SIG-M5 treated with dmso at 0.1 percent for 504 hours (cell line): Measurements from ENCODE around the gene ANK2.
A peak's percentile ranks its signal among the peaks of the same experiment; 100 is the strongest.

Experiments used
- DNase-seq: peaks from one replicate; lab custom pipeline; 2025; ENCODE audit not compliant: unreplicated experiment; lab: John Stamatoyannopoulos, UW

Gene ANK2

DNA sequence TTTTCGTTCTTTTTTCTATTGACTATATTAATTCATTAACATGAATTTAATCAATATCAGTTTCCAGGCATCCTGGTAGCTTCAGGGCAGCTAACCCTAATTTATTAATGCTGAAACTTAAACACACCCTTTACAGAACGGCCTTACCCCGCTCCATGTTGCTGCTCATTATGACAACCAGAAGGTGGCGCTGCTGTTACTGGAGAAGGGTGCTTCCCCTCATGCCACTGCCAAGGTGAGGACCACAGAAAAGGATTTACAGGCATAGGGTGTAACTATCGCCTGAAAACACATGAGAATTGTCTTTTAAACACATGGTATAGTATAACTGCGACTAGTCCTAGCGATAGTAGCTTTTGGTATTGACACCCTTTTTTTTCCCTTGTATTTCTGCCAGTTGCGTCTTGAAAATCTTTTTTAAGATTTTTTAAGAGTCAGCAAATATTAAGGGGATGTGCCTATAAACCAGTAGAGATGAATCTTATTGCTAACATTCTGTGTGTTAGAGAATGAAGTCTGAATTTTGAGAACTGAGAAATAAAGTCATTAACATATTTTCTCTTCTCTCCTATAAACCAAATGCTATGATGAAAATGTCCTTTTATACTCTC is 229.0 kb downstream of the ANK2 start:
- peak; percentile 65 for DNase-seq

DNA sequence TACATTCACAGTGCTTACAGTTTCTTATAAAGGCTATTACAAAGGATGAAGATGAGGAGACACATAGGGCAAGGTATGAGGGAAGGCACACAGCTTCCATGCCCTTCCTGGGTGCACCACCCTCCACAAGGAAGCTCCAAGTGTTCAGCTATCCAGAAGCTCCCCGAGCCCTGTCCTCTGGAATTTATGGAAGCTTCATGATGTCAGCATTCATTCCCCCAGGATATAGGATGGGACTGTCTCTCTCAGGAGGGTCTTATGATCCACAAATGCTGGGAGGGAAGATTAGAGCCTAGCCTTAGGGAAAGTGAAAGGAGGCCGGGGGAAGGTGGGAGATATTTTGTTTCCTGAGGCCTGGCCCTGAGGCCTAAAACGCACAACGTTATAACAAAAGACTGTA is 236.0 kb downstream of the ANK2 start:
- DNase-seq, result no peak

DNA sequence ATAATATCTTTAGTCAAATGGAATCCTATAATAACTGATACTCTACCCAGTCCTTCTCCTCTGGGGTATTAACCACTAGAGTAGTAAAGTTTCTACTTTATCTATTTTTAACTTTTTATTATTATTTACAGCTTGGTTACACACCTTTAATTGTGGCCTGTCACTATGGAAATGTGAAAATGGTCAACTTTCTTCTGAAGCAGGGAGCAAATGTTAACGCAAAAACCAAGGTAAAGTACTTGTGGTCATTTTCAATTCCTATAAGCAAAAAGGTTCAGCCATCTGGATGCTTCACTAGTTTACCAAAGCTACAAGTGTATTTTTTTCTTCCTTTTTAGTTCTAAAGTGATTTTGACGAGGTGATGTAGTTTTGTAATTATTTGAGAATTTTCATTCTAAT is 238.8 kb downstream of the ANK2 start:
- DNase-seq, result no peak

DNA sequence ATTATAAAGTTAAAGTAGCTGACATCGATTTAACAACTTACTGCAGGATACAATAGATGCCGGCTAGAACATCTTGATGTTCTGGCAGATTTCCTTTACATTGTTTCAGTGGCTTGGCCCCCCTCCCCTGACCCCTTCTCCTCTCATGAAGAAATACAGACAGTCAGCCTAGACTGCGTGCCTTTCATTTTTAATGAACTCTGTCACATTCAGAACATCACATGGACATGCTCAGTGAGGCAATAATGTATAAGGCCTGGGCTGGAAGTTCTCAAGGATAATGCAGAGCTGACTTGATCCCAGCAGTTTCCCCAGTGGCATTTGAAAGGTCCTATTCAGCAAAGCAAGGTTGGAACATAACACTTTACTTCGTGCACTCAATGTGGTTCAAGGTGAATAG is 239.2 kb downstream of the ANK2 start:
- DNase-seq, result no peak

DNA sequence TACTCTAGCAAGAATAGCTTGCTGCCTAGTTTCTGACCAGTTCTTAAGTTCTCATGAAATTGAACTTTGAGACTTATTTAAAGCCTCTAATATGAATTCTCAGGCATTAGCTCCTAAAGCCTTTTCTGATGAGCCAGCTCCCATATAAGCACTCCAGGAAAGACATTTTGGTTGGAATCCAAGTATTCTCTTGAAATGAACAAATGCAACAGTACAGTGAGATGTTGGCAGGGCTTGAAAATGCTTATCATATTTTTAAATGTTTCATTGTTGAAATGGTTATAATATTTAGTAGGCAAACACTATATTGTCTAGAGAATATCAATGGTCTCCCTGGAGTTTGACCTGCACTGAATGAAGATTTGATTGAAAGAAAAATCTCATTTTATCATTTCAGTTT is 240.3 kb downstream of the ANK2 start:
- DNase-seq, result no peak

DNA sequence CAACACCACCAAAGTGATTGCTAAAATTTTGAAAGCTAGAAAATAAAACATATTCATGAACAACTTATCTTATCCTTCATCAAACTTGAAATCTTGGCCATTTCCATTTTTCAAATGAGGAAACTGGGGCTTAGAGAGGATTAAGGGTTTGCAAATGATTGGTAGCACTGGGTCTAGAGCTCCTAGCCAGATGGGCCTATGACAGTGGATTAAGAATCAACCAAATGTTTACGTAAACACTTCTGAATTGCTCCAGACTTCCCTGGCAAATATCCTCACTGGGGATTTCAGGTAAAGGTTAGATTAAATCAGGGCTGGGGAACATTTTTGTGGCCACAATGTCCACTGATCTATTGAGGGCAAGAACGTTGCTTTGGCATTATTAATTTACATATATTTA is 241.2 kb downstream of the ANK2 start:
- DNase-seq, result no peak

DNA sequence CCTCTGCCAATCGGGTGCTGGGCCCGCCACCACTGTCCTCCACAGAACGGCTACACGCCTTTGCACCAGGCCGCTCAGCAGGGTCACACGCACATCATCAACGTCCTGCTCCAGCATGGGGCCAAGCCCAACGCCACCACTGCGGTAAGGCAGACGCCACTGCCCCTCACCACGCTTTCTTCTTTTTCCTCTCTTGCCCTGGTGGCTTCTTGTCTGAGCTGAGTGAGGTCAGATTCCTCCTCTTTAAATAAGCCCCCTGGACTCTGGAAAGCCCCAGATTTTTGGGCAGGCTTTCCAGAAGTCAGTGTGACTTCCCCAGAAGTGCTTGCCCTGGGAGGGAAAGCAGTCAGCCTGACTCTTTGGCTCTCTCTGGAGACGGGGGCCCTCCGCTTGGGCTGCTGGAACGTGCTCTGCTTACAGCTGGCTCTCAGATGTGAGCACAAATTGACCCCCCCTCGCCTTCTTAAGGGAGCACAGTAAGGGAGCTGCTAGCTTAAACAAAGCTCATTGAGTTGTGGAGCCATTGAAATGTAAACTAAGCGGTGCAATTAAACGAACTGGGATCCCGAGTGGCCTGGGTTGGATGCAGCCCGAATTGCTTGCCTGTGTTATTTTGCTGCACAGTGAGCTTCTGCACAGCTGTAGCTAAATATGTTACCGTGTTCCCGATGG is 243.1 kb downstream of the ANK2 start:
- DNase-seq, result no peak

DNA sequence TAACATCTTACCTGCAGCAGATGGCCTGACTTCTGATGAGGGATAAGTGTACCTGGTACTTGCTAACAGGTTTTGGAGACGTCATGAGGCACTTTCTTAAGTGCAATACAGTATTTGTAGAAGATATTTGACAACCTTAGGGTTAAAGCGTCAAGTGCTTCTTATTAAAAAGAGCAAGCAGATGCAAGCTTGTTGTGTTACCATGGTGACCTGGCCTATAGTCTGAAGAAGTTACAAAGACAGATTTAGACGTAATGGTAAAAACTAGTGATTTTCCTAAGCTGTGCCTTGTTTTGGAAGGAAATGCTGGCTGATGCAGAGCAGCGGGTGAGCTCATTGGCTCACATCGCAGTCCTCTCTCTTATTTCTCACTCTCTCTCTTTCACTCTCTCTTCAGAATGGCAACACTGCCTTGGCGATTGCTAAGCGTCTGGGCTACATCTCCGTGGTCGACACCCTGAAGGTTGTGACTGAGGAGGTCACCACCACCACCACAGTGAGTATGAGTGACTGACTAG is 243.6 kb downstream of the ANK2 start:
- DNase-seq, result no peak

DNA sequence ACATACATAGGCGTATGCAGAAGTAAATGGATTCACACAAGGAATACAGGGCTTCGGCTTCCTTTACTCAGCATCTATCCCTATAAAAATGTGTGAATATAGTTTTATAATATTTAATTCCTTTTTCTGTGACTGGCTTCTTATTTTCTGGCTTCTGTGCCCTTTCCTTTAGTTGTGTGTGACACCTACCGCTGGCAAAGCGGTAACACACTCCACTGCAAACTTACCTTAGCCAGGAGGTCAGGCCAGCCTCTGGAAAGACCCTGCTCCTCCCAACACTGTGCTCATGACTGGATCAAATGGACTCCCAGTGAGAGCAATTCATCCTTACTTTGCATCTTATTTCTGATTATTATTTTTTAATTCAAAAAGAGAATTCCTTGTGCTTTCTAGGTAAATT is 244.2 kb downstream of the ANK2 start:
- no peak for DNase-seq

DNA sequence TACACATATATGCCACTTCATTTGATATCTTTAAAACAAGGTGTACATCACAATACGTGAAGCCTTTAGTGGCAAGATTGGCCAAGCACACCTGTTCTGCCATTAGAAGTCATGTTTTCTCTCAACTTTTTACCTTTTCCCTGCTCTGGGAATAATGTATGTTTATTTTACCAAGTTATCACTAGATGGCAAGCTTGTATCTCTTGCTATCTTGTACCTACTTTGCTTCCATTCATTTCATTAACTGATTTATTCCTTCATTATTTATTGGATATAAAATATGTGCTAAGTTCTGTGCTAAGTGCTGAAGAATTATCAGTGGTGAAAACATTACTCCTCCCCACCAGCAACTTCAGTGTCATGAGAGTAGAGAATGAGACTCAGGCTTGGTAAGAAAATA is 245.5 kb downstream of the ANK2 start:
- DNase-seq, result no peak

DNA sequence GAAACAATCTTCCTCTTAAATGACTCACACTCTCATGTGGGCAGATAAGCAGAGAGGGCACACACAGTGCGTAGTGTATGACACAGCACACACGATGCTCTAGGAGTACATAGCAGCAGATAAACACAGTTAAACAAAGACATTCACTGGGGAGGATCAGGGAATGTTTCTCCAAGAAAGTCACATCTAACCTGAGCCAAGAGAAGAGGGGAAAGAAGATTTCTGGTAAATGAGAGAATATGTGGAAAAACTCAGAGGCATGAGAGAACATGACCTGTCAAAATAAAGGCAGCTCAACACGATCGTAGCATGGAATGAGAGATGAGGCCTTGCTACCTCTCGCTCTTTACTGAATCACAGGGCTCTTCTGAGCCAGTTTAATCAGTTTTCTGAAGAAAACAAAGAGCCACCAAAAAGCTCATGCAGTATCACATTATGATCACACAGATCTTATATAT is 251.0 kb downstream of the ANK2 start:
- no peak for DNase-seq

DNA sequence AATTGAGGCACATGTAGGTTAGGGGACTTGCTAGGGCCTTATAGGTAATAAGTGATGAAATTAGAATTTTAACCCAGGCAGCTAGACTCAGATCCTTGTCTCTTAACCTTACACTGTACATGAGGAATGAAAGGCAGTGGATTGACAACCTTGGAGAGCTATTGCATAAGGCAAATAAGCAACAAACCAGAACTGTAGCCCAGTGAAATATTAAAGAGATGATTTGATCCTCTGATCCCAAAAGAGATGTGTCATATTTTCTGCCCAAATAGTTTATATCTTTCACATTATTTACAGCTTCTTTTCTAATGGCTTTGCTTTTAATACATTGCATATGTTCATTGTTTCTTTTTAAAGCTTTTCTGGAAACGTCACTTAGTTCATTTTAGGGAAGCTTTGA is 252.6 kb downstream of the ANK2 start:
- DNase-seq, result no peak

DNA sequence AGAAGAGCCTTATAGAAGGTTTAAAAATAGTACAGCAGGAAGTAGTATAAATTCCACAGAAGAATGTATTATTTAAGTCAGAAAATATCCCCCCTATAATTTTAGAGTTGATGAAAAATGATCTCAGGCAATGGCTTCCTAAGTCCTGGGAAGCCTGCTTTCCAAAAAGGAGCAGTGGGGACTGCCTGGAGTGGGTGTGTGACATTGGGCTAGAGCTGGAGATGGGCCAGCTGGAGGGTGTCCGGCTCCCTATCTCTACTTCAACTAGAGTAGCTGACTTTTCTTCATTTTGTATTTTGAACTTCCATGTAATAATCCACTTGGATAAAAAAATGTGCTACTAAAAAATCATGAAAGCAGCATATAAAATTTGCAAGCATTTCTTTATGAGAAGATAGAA is 253.9 kb downstream of the ANK2 start:
- no peak for DNase-seq

DNA sequence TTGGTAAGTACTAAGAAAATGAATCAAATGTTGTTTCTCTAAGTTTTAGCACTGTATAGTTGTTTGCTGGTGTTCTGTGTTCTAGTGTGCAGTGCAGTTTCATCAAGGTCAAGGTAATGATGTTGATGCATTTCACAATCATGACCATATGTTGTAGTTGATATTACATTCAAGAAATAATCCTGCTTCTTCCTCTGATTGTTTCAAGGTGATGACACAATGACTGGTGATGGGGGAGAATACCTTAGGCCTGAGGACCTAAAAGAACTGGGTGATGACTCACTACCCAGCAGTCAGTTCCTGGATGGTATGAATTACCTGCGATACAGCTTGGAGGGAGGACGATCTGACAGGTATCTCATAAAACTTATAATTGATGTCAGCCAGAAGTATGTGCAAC is 261.6 kb downstream of the ANK2 start:
- DNase-seq, result no peak

DNA sequence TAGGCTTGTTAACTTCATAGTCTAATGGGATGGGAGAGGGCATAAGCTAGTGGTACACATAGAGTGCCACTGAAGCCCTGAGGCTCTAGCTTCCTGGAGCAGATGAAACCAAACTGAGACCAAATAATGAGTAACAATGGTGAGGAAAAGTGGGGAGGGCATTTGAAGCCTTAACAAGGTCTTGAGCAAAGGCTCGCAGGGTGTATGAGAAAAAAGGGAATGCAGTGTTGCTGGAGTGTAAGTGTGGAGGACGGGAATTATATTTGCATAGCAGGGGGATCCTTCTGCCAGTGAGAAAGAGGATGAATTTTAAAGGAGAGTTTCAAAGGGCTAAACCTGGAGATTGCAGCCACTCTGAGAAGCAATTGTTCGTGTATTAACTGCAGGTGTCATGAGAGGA is 263.1 kb downstream of the ANK2 start:
- DNase-seq, result no peak

DNA sequence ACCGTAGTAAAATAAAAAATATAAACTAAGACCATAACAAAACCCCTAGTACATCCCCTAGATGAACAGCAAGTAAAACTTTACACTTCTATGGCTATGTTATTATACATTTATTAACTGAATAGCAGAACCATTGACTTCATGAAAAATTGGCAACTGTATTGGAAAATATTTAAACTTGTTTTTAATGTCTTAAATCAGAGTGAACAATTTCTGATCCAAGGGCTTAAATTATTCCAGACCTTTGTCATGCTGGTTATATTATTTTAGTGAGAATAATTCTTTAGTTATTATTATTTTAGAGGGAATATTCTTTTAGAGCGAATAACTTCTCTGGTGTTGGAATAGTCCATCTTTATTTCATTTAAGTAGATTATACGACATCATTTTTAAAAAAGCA is 265.0 kb downstream of the ANK2 start:
- DNase-seq, result no peak

DNA sequence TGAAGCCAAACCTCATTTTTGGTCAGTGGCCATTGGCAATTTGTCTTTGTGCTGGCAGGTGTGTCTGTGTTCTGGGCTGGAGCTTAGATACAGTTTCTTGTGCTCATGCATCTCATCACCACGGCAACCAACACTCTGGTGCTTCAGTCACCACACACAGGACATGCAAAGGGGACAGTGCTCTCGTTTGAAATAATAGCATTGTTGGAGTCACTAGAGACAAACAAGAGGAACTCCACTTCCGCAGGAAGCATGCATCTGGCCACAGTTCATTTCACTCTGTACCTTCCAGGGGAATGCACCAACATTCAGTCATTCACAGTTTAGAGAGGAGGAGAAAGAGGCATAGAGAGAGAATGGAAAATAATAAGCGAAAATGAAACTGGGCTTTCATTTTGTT is 267.4 kb downstream of the ANK2 start:
- no peak for DNase-seq

DNA sequence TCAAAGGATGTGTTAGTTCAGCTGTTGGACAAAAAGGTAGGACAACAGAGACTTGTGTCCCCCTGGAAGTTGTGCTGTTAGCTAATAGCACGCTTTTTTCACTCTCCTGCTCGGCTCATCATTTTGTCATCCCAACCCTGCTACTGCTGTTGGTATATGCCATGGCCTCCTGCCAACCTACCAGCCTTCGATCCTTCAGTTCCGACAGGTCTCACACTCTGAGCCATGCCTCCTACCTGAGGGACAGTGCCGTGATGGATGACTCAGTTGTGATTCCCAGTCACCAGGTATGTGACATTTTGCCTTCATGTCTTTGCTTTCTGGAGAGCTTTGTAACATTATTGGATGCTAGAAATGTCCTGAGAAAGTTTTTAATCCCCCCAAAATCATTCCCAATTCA is 268.1 kb downstream of the ANK2 start:
- DNase-seq, result no peak

DNA sequence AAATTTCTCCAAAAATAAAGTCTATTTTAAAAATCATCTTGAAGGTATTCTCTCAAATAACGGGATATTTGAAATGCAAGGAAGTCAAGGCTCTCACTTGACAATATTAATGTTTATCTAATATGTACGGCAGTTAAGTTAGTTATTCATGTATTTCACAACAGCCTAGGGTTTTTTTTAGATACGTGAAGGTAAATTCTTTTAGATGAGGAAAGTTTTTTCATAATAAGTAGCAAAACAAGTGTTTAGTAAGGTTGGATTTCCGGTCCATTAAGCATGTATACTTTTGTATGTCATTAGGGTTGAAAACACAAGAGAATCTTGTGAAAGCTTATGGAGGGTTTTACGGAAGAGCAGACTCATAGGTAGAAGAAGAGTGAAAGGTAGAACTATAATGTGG is 273.3 kb downstream of the ANK2 start:
- no peak for DNase-seq

DNA sequence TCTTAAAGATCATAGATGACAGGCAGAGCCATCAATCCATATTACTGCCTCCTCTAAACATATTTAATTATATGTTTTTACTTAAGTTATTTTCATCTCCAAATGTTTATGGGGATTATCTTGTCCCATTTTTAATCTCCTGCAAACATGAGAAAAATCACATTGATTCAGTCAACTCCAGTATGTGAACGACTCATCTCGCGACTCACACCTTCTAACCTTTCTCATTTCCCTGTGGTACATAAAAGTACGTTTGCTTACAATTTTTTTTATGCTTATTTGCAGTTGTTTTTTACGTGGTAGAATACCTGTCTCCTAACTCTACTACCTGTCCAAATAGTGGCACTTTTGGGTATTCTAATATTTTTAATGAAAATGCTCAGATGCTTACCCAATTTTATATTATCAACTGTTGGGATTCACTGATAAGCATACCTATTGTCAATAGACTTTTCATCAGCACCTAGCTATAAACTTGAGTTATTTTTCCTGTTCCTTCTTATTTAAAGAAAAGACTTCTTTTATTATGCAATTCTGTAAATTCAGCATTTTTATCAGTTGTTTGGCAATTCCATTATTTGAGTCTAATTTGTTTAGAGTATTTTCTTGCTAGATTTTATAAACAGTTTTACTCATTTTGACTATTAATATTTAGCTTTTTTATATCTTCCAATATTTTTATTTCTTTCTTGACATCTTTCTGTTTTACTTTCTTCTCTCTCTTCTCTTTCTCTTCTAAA is 276.6 kb downstream of the ANK2 start:
- no peak for DNase-seq

DNA sequence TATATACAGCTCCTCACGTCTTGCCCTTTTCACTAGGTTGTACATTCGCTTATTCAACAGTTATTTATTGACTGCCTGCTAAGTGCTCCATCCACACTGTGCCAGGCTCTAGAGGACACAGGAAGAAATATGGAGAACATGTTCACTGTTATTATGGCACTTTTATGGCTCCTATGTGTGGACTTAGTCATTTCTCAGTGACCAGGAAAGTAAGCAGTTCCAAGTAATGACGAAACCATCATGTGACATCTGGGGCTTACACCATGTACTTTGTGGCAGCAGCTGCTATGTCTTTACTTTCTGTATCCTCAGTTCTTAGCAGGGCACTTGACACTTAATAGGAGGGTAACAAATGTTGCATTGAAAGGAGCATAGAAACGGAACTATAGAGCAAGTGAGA is 278.0 kb downstream of the ANK2 start:
- DNase-seq, result peak; percentile 21

DNA sequence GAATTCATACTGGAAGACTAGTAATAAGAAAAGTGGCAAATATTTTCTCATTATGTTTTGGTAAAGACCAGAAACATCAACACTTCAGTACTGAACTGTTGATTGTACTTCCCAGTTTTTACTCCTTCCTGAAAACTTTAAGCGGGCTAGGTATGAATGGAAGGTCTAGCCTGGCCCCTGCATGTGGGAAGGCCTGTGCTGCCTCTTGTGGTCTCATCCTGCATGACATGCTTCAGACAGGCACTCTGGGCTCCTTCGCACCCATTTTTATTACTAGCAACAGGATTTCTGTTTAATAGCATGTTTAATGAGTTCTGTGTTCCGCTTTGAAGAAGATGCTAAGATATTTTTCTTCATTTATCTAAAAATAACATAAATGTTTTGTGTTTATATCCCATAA is 279.1 kb downstream of the ANK2 start:
- peak; percentile 6 for DNase-seq
